HFF-Myc (cell line): ENCODE measurements around the gene VAMP5.
"Not testable (repeated sequence)": the region's sequence is repeated elsewhere in the genome, so short reads cannot be mapped to it uniquely, and the experiment has no call there.

Experiments used
- DNase-seq: peaks from one replicate; pipeline ENCODE4 v3.0.0-alpha.2; 2011; ENCODE audit warnings: low read depth; ENCODE audit errors: extremely low read depth
- H3K4me3 ChIP-seq: replicated peaks from 2 replicates; pipeline ENCODE4 v1.5.1; 2011; ENCODE audit warnings: low read depth, mild to moderate bottlenecking, control low read depth, low read length
- TF ChIP-seq, protein P1 (sequence below): IDR thresholded peaks from 2 replicates; pipeline ENCODE4 v1.5.1; 2012; ENCODE audit warnings: mild to moderate bottlenecking, low read depth, low read length, control low read depth; ENCODE audit errors: missing control alignments

VAMP5 gene

DNA sequence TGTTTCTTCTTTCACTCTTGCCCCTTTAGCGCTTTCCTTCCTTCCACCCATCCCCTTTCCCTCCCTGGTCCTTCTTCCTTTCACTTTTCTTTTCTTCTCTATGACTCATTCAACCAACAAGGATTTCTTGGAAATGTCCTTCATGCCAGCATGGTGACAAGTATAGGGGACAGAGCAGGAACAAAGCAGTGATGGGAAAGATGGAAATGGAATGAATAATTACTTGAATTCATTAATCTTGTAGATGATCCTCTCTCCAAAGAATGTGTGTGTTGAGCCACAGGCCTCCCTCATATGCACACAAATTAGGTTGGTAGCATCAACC lies 1.5 kb downstream of the VAMP5 start:
- H3K4me3 ChIP-seq, result no peak overlapping the region
- DNase-seq, result no peak
- TF ChIP-seq, protein P1, sequence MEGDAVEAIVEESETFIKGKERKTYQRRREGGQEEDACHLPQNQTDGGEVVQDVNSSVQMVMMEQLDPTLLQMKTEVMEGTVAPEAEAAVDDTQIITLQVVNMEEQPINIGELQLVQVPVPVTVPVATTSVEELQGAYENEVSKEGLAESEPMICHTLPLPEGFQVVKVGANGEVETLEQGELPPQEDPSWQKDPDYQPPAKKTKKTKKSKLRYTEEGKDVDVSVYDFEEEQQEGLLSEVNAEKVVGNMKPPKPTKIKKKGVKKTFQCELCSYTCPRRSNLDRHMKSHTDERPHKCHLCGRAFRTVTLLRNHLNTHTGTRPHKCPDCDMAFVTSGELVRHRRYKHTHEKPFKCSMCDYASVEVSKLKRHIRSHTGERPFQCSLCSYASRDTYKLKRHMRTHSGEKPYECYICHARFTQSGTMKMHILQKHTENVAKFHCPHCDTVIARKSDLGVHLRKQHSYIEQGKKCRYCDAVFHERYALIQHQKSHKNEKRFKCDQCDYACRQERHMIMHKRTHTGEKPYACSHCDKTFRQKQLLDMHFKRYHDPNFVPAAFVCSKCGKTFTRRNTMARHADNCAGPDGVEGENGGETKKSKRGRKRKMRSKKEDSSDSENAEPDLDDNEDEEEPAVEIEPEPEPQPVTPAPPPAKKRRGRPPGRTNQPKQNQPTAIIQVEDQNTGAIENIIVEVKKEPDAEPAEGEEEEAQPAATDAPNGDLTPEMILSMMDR, result no peak

DNA sequence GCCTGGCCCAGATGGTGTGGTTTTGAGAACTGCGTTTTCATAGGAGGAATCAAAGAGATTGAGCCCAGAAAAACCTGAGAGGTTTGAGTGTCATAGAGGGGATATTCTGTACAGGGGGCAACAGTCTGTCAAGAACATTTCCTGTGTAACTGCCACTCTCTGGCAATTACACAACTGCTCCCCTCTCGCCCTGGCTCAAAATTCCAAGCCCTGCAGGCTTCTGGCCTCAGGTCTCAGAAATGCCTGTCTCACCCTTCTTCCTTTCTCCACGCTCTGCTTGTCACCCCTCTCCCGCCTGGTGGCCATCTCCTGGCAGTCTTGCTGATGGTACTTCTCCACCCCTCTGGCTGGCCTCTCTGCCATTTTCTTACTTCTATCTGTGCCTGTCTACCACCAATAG lies 4.0 kb downstream of the VAMP5 start:
- no peak overlapping the region for H3K4me3 ChIP-seq
- TF ChIP-seq, protein P1, result no peak
- DNase-seq, result no peak

DNA sequence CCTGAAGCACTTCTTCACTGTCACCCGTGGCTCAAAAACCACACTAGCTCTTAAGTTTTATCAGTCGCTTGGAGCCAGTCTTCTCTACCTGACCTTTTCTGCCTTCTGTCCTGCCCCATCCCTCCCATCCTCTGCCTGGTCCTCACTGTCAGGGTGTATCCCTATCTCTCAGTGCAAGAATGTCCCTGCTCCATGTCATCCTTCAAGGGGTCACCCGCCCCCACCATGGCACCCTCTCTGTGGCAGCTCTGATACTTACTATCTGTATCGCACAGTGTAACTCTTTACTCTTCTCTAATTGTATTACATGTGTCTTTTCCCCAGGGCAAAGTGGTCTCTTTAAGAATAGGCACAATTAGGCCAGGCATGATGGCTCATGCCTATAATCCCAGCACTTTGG lies 4.4 kb downstream of the VAMP5 start:
- TF ChIP-seq, protein P1, result no peak
- H3K4me3 ChIP-seq, result no peak overlapping the region

DNA sequence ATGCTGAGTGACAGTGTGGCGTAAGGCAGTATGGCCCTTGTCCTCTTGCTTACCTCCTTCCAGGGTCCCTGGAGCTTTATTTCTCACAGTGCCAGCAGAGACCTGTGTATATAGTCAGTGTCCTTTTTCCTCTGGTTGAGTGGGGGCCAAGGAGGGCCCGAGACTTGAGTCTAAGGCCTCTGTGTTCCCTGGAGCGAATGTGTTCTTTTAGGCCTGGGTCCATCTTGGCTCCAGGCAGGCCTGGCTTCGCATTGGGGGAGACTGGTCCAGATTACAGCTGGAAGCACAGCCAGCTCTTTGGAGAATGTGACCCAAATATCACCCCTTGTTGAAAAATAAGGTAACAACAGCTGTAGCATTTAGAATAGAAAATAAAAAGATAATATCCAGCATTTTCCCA lies 5.0 kb downstream of the VAMP5 start:
- TF ChIP-seq, protein P1, result no peak
- DNase-seq, result no peak
- no peak overlapping the region for H3K4me3 ChIP-seq

More for the DNA sequence above, 4.4 kb downstream of the VAMP5 start:
- no peak for DNase-seq

DNA sequence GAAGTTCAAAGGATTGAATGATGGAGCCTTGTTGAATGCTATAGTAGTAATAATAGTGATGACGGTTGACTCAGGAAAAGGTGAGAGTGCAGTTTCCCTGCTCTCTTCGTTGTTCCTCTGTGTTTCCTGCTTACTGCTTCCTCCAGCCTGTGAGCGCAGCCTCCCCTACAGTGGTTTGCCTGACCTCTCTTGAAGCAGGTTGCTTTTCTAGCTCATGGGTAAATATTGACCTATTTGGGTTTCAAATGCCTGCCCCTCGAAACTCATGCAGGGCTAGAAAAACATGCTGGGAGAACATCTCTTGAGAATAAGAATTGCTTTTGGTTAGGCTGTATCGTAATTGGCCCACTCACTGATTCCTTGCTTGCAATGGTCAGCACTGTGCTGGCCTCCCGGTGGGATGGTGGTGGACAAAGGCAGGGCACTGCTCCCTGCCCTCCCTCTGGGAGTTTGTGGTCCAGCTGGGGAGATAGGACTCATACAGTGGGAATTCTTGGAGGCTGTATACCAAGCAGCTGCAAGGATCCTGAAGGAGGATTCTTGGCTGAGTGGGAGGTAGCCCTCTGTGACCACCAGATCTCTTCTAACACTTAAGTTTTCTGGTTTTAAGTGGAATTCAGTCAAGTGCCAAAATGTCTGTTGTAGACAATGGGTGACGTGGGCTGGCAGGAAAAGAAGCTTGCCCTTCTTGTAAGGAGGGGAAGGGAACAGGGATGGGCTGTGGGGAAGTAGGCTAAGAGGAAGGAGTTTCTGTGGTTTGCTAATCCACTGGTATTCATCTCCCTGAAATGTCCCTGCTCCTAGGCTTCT lies 6.0 kb downstream of the VAMP5 start:
- no peak for DNase-seq
- no peak overlapping the region for H3K4me3 ChIP-seq
- TF ChIP-seq, protein P1, result no peak

DNA sequence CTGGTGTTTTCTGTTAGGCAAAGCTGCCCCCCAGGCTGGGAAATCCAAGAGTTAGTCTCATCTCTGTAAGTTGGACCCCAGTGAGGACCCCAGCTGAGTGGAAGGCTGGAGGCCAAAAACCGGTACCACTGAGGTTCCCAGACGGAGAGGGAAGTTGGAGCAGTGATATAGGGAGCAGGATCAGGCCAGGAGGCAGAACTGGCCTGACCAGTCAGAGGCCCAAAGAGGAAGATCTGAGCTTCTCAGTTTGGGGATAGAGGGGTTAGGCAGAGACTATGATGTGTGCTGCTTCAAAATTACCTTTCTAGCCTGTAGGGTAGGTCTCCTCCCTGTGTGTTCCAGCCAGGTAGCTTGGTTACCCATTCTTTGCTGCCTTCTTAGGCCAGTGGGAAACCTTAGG lies 6.7 kb downstream of the VAMP5 start:
- TF ChIP-seq, protein P1, result no peak
- DNase-seq, result no peak
- no peak overlapping the region for H3K4me3 ChIP-seq

DNA sequence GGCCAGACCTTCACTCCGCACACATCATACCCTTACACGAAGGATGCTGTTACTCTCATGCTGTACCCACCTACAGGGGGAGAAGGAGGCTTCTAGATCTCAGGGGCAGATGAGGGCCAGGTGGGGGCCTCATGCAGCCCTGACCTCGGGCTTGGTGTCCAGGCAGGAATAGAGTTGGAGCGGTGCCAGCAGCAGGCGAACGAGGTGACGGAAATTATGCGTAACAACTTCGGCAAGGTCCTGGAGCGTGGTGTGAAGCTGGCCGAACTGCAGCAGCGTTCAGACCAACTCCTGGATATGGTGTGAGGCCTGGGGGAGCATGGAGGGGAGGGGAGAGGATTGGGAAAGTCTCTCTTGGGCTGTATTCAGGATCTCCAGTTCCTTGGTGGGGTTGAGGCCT lies 7.3 kb downstream of the VAMP5 start:
- TF ChIP-seq, protein P1, result no peak
- no peak overlapping the region for H3K4me3 ChIP-seq
- no peak for DNase-seq

DNA sequence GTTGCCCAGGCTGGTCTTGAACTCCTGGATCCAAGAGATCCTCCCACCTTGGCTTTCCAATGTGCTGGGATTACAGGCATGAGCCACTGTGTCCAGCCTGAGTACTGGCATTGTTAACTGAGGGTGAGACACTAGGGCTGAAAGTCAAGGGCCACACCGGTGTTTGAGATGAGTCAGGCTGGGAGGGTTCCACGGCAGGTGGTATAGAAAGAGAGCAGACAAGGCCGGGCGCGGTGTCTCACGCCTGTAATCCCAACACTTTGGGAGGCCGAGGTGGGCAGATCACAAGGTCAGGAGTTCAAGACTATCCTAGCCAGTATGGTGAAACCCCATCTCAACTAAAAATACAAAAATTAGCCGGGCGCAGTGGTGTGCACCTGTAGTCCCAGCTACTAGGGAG lies 8.1 kb downstream of the VAMP5 start:
- H3K4me3 ChIP-seq, DNase-seq: not testable (repeated sequence)
